Measurements from ENCODE around the gene SLC6A18. TPM values are rescaled to one million over a fixed set of nuclear protein-coding genes. Genes with fewer than 3 reads are reported as not detected.

Gene SLC6A18
- total and polyA plus RNA-seq, 2 experiments from 2014 or later, result 0.35 TPM; not detected in 1

DNA sequence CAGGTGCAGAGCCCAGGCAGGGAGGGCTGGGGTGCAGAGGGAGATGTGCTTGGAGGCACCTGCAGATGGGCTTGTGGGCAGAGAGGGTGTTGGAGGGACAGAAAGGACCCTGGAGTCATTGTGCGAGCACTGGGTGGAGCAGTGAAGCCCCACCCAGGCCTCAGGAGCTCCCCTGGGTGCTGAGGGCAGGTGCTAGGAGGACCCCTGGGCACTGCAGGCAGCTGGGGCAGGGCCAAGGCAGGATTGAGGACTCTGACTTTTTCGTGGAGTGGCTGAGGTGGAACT lies 10.3 kb upstream of the SLC6A18 start:
- no peak overlapping the region for H3K4me2 ChIP-seq
- H3K9me3 ChIP-seq (ENCODE audit: low read depth), result no peaks in the 10 kb centered on the region
- WGBS (ENCODE audit: low lambda C conversion rate, missing lambda C conversion rate), result 87% methylated on average over 2 of the region's 2 CpGs
- H2AFZ ChIP-seq, result no peak overlapping the region
- H3K36me3 ChIP-seq (replicated peaks; ENCODE audit: insufficient read depth, low read depth), result no peaks in the 10 kb centered on the region
- H3K4me3 ChIP-seq, result no peak overlapping the region
- DNase-seq (ENCODE audit: low spot score), result no peak
- H3K27ac ChIP-seq, result no peak overlapping the region
- H3K4me1 ChIP-seq (ENCODE audit: insufficient read depth), result no peaks in the 10 kb centered on the region
- H3K79me2 ChIP-seq, result no peaks in the 10 kb centered on the region
- no peak for TF ChIP-seq EZH2 (IDR thresholded peaks at IDR 0.05; ENCODE audit: borderline replicate concordance)
- TF ChIP-seq EZH2phosphoT487 (IDR thresholded peaks at IDR 0.05; ENCODE audit: low read depth, severe bottlenecking, unreplicated experiment), result no peak
- TF ChIP-seq, protein P1, sequence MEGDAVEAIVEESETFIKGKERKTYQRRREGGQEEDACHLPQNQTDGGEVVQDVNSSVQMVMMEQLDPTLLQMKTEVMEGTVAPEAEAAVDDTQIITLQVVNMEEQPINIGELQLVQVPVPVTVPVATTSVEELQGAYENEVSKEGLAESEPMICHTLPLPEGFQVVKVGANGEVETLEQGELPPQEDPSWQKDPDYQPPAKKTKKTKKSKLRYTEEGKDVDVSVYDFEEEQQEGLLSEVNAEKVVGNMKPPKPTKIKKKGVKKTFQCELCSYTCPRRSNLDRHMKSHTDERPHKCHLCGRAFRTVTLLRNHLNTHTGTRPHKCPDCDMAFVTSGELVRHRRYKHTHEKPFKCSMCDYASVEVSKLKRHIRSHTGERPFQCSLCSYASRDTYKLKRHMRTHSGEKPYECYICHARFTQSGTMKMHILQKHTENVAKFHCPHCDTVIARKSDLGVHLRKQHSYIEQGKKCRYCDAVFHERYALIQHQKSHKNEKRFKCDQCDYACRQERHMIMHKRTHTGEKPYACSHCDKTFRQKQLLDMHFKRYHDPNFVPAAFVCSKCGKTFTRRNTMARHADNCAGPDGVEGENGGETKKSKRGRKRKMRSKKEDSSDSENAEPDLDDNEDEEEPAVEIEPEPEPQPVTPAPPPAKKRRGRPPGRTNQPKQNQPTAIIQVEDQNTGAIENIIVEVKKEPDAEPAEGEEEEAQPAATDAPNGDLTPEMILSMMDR (IDR thresholded peaks at IDR 0.05; ENCODE audit: poor library complexity), result no peak
- no peaks in the 10 kb centered on the region for H4K20me1 ChIP-seq (ENCODE audit: insufficient read depth, poor library complexity, severe bottlenecking)
- H3K27me3 ChIP-seq, result no peaks in the 10 kb centered on the region
- H3K9me2 ChIP-seq (replicated peaks; ENCODE audit: insufficient read depth), result no peaks in the 10 kb centered on the region

DNA sequence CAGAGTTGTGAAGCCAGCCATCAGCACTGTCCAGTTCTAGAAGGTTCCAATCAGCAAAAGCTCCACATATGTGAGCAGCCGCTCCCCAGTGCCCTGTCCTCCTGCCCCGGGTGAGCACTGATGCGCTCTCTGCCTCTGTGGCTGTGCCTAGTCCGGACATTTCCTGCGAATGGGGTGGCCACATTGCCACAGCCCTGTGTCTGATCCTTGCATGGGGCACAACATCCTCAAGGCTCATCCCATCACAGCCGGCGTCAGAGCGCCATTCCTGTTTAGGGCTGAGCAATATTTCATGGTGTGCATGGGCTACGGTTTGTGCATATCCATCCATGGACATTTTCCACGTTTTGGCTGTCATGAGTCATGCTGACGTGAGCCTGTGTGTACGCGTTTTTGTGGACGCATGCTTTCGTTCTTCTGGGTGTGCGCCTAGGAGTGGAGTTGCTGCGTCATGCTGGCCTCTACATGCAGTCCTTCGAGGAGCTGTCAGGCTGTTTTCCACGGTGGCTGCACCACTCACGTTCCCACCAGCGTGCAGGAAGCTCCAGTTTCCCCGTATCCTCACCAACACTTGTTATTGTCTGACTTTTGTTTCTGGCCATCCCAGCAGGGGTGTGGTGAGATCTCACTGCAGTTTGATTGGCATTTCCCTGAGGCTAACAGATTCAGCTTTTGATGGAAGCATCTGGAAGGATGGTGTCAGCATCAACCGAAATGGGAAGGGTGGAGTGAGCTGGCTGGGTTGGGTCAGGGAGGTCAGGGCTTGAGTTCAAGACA lies 9.7 kb upstream of the SLC6A18 start:
- H3K4me2 ChIP-seq, result no peak overlapping the region
- H3K27me3 ChIP-seq, result no peaks in the 10 kb centered on the region
- H3K79me2 ChIP-seq, result no peaks in the 10 kb centered on the region
- H2AFZ ChIP-seq, result no peak overlapping the region
- no peaks in the 10 kb centered on the region for H4K20me1 ChIP-seq (ENCODE audit: insufficient read depth, poor library complexity, severe bottlenecking)
- no peak overlapping the region for H3K27ac ChIP-seq
- TF ChIP-seq, protein P1 (IDR thresholded peaks at IDR 0.05; ENCODE audit: poor library complexity), result no peak
- TF ChIP-seq EZH2 (IDR thresholded peaks at IDR 0.05; ENCODE audit: borderline replicate concordance), result no peak
- TF ChIP-seq EZH2phosphoT487 (IDR thresholded peaks at IDR 0.05; ENCODE audit: low read depth, severe bottlenecking, unreplicated experiment), result no peak
- DNase-seq (ENCODE audit: low spot score), result no peak
- no peaks in the 10 kb centered on the region for H3K9me2 ChIP-seq (replicated peaks; ENCODE audit: insufficient read depth)
- H3K4me1 ChIP-seq (ENCODE audit: insufficient read depth), result no peaks in the 10 kb centered on the region
- H3K9me3 ChIP-seq (ENCODE audit: low read depth), result no peaks in the 10 kb centered on the region
- H3K4me3 ChIP-seq, result no peak overlapping the region
- H3K36me3 ChIP-seq (replicated peaks; ENCODE audit: insufficient read depth, low read depth), result no peaks in the 10 kb centered on the region
- WGBS (ENCODE audit: low lambda C conversion rate, missing lambda C conversion rate), result 93% methylated on average over 23 of the region's 23 CpGs

DNA sequence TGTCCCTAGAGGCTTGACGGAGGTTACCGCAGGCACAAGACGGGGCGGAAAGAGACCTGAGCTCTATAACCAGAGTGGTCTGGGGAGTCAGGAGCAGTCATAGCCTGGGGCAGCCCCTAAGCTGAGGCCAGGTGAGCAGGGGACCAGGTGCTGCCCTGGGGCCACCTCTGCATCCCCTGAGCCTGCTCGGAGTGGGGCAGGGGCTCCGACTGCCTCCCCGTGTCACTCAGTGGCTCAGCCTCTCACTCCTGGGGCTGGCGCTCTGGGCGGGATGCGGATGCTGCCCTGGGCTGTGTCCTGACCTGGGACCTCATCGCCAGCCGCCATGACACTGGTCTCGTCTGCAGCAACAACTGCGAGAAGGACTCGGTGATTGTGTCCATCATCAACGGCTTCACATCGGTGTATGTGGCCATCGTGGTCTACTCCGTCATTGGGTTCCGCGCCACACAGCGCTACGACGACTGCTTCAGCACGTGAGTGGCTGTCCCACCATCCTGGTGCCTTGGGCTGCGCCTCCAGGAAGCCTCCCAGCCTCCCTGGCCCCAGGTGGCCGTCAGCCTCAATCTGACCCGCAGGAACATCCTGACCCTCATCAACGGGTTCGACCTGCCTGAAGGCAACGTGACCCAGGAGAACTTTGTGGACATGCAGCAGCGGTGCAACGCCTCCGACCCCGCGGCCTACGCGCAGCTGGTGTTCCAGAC lies 8.8 kb upstream of the SLC6A18 start:
- H3K27ac ChIP-seq, result no peak overlapping the region
- no peaks in the 10 kb centered on the region for H3K9me2 ChIP-seq (replicated peaks; ENCODE audit: insufficient read depth)
- H3K4me3 ChIP-seq, result no peak overlapping the region
- 98% methylated on average over 37 of the region's 38 CpGs for WGBS (ENCODE audit: low lambda C conversion rate, missing lambda C conversion rate)
- no peak for DNase-seq (ENCODE audit: low spot score)
- H3K4me2 ChIP-seq, result no peak overlapping the region
- no peak overlapping the region for H2AFZ ChIP-seq
- H4K20me1 ChIP-seq (ENCODE audit: insufficient read depth, poor library complexity, severe bottlenecking), result no peaks in the 10 kb centered on the region
- H3K4me1 ChIP-seq (ENCODE audit: insufficient read depth), result no peaks in the 10 kb centered on the region
- no peaks in the 10 kb centered on the region for H3K79me2 ChIP-seq
- H3K9me3 ChIP-seq (ENCODE audit: low read depth), result no peaks in the 10 kb centered on the region
- TF ChIP-seq, protein P1 (IDR thresholded peaks at IDR 0.05; ENCODE audit: poor library complexity), result no peak
- TF ChIP-seq EZH2phosphoT487 (IDR thresholded peaks at IDR 0.05; ENCODE audit: low read depth, severe bottlenecking, unreplicated experiment), result no peak
- no peaks in the 10 kb centered on the region for H3K36me3 ChIP-seq (replicated peaks; ENCODE audit: insufficient read depth, low read depth)
- H3K27me3 ChIP-seq, result no peaks in the 10 kb centered on the region

Data from hepatocyte (in vitro differentiated cells).